ENCODE measurements around the gene CCR8. TPM values are rescaled to one million over a fixed set of nuclear protein-coding genes. Genes with fewer than 3 reads are reported as not detected.
"Not testable (repeated sequence)": the region's sequence is repeated elsewhere in the genome, so short reads cannot be mapped to it uniquely, and the experiment has no call there.

Gene CCR8
- total RNA-seq, 1 donor from 2014 or later, result not detected

GRCh38 chr3:39296197-39297077, 33.1 kb upstream of the CCR8 start:
- DNase-seq (no peak), ATAC-seq (ENCODE audit: poor library complexity) (no peak)
- intact Hi-C loops (cut with DNase I), result no loop called here

GRCh38 chr3:39299279-39299678, 30.2 kb upstream of the CCR8 start:
- intact Hi-C loops (cut with DNase I), result no loop called here

GRCh38 chr3:39302178-39302577, 27.3 kb upstream of the CCR8 start:
- ATAC-seq (ENCODE audit: poor library complexity) (no peak), DNase-seq (no peak)
- intact Hi-C loops (cut with DNase I), result no loop called here

More at GRCh38 chr3:39299279-39299678, 30.2 kb upstream of the CCR8 start:
- ATAC-seq (ENCODE audit: poor library complexity), result no peak
- DNase-seq, result no peak

GRCh38 chr3:39313289-39313688, 16.2 kb upstream of the CCR8 start:
- intact Hi-C loops (cut with DNase I), result no loop called here
- no peak for ATAC-seq (ENCODE audit: poor library complexity)
- DNase-seq, result no peak

GRCh38 chr3:39315420-39315819, 14.1 kb upstream of the CCR8 start:
- no peak for ATAC-seq (ENCODE audit: poor library complexity)
- no peak for DNase-seq
- intact Hi-C loops (cut with DNase I), result no loop called here

- intact Hi-C loops (cut with DNase I), result no loop called here
- ATAC-seq (ENCODE audit: poor library complexity), result no peak
- no peak for DNase-seq
Observed at GRCh38 chr3:39317571-39318169, 11.8 kb upstream of the CCR8 start.

GRCh38 chr3:39318301-39318700, 11.2 kb upstream of the CCR8 start:
- ATAC-seq (ENCODE audit: poor library complexity), result no peak
- intact Hi-C loops (cut with DNase I), result no loop called here
- DNase-seq, result no peak

GRCh38 chr3:39319249-39319648, 10.3 kb upstream of the CCR8 start:
- DNase-seq (no peak), ATAC-seq (ENCODE audit: poor library complexity) (no peak)
- intact Hi-C loops (cut with DNase I), result no loop called here

- DNase-seq; intact Hi-C loops (cut with DNase I); ATAC-seq (ENCODE audit: poor library complexity): not testable (repeated sequence)
Observed at GRCh38 chr3:39321574-39321983, 7.9 kb upstream of the CCR8 start.

- intact Hi-C loops (cut with DNase I); DNase-seq; ATAC-seq (ENCODE audit: poor library complexity): not testable (repeated sequence)
Observed at GRCh38 chr3:39322209-39322715, 7.2 kb upstream of the CCR8 start.

- DNase-seq (no peak), ATAC-seq (ENCODE audit: poor library complexity) (no peak)
- intact Hi-C loops (cut with DNase I), result no loop called here
Observed at GRCh38 chr3:39322936-39323335, 6.6 kb upstream of the CCR8 start.

- ATAC-seq (ENCODE audit: poor library complexity) (no peak), DNase-seq (no peak)
- intact Hi-C loops (cut with DNase I), result no loop called here
Observed at GRCh38 chr3:39323494-39323893, 6.0 kb upstream of the CCR8 start.

GRCh38 chr3:39325236-39325635, 4.3 kb upstream of the CCR8 start:
- ATAC-seq (ENCODE audit: poor library complexity) (no peak), DNase-seq (no peak)
- intact Hi-C loops (cut with DNase I), result no loop called here

GRCh38 chr3:39327053-39327745, 2.3 kb upstream of the CCR8 start:
- intact Hi-C loops (cut with DNase I), result no loop called here
- ATAC-seq (ENCODE audit: poor library complexity) (no peak), DNase-seq (no peak)

GRCh38 chr3:39327746-39328349, 1.7 kb upstream of the CCR8 start:
- intact Hi-C loops (cut with DNase I), result no loop called here
- DNase-seq (no peak), ATAC-seq (ENCODE audit: poor library complexity) (no peak)

- no peak for DNase-seq
- ATAC-seq (ENCODE audit: poor library complexity), result no peak
- intact Hi-C loops (cut with DNase I), result no loop called here
Observed at GRCh38 chr3:39330824-39331223, 1.3 kb downstream of the CCR8 start.

GRCh38 chr3:39332525-39332924, 3.0 kb downstream of the CCR8 start:
- peak; percentile 95 for ATAC-seq (ENCODE audit: poor library complexity)
- intact Hi-C loops (cut with DNase I), result no loop called here
- DNase-seq, result peak; percentile 57

- intact Hi-C loops (cut with DNase I), result no loop called here
- no peak for ATAC-seq (ENCODE audit: poor library complexity)
- DNase-seq, result no peak
Observed at GRCh38 chr3:39333607-39334006, 4.1 kb downstream of the CCR8 start.

- ATAC-seq (ENCODE audit: poor library complexity), result no peak
- DNase-seq, result no peak
- intact Hi-C loops (cut with DNase I), result no loop called here
Observed at GRCh38 chr3:39334205-39334604, 4.7 kb downstream of the CCR8 start.

Measured in Right ventricle myocardium superior (tissue), 1 donor.